Transverse colon (tissue), 4 donors: ENCODE results near the gene ABCB4. TPM values are rescaled to one million over a fixed set of nuclear protein-coding genes. Genes with fewer than 3 reads are reported as not detected.

ENCODE experiments used
- DNase-seq: peaks from one replicate; pipeline ENCODE4 v3.0.0-alpha.2; 2019
- H3K27ac ChIP-seq, 4 donors: fragments of 200-600 bp; sonication (generic); 2 replicates each; pipeline ENCODE4 v1.5.1; 2016 to 2018; ENCODE audit warnings: inconsistent platforms in 4 of 4
- H3K27me3 ChIP-seq: fragments of 200-600 bp; sonication (generic); 2 replicates; pipeline ENCODE4 v1.5.1; 2017; ENCODE audit warnings: inconsistent platforms
- H3K36me3 ChIP-seq, 4 donors: fragments of 200-600 bp; sonication (generic); 2 replicates each; pipeline ENCODE4 v1.5.1; 2017 to 2019; ENCODE audit warnings: inconsistent platforms in 4 of 4
- H3K4me1 ChIP-seq, 4 donors: fragments of 200-600 bp; sonication (generic); 2 replicates each; pipeline ENCODE4 v1.5.1; 2017 to 2020; ENCODE audit warnings: inconsistent platforms in 4 of 4
- H3K4me3 ChIP-seq, 4 donors: fragments of 200-600 bp; sonication (generic); 1 replicate in 1 of 4; 2 replicates in 3 of 4; pipeline versions ENCODE4 v1.5.1 to v1.6.1; 2017 to 2019; ENCODE audit warnings: inconsistent platforms in 4 of 4
- H3K9me3 ChIP-seq, 2 donors: fragments of 200-600 bp; sonication (generic); 2 replicates each; pipeline ENCODE4 v1.5.1; 2017 to 2019; ENCODE audit warnings: inconsistent platforms in 2 of 2
- EP300 ChIP-seq: sonication (generic); formaldehyde crosslinking; IDR thresholded peaks from one replicate; pipeline ENCODE4 v1.6.1; 2017; ENCODE audit warnings: antibody characterized with exemption, low read depth
- POLR2A ChIP-seq: fragments of 450-650 bp; IDR thresholded peaks from one replicate; pipeline ENCODE4 v1.6.1; 2016; ENCODE audit warnings: antibody characterized with exemption, mild to moderate bottlenecking, moderate library complexity
- POLR2AphosphoS5 ChIP-seq, 3 donors: sonication (generic); formaldehyde crosslinking; IDR thresholded peaks; one replicate each; pipeline ENCODE4 v1.6.1; 2016; ENCODE audit warnings: antibody characterized with exemption in 3 of 3
- whole genome bisulfite sequencing, 2 donors: methylation state at CpG; one replicate each; pipeline ENCODE4 v1.1.5; 2018; ENCODE audit warnings: low coverage in 1 of 2; 5-methylcytosine and 5-hydroxymethylcytosine counted together
- in situ Hi-C, 4 donors: fragments of 200-750 bp; cut with MboI; loops; one replicate each; pipeline versions ENCODE4 v1.15.0 to v1.15.1; 2017; ENCODE audit warnings: low sequenced_read_pairs in 3 of 4, low pct_ligation_motif_present in 1 of 4, low pct_unique_long_range_greater_than_20kb in 1 of 4
- intact Hi-C: fragments of 100-400 bp; cut with DNase I; formaldehyde crosslinking; loops from one replicate; pipeline ENCODE4 v1.15.1; 2023; ENCODE audit warnings: low total_unique reads
- total RNA-seq, 4 donors: library from RNA; depleted of rRNA; stranded (reverse); fragments of >200 nt; gene quantifications; one replicate each; pipeline ENCODE4 v1.1.0, GENCODE V29; 2016
- TF ChIP-seq, protein P1 (sequence below), 5 experiments: fragments of 200-600 bp in 3 of 5; fragments of 450-650 bp in 2 of 5; sonication (generic) in 3 of 5; IDR thresholded peaks; 1 replicate in 2 of 5; 2 replicates in 3 of 5; pipeline ENCODE4 v1.5.1; 2016 to 2017; ENCODE audit warnings: antibody characterized with exemption in 5 of 5, inconsistent platforms in 3 of 5, mild to moderate bottlenecking in 2 of 5, moderate library complexity in 1 of 5

The ABCB4 gene
- total RNA-seq, 4 donors from 2014 or later = 1.1 to 16.1 (median 2.5) TPM; not detected in 1

DNA sequence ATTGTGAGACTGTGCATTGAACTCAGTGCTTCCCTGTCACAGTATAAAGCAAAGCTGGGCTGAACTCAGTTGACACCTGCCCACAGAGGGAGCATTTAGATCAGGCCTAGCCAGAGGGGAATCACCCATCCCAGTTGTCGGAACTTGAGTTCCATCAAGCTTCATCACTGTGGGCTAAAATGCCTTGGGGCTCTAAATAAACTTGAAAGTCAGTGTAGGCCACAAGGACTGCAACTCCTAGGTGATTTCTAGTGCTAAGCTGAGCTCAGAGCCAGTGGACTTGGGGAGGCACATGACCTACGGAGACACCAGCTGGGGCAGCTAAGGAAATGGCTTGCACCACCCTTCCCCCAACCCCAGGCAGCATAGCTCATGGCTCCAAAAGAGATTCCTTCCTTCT, 7.7 kb upstream of the ABCB4 start:
- Histone ChIP-seq H3K9me3 (no peaks in the 10 kb centered on the region), H3K4me3 (no peak overlapping the region), H3K4me1 (no peaks in the 10 kb centered on the region), H3K27ac (no peak overlapping the region), H3K36me3 (no peaks in the 10 kb centered on the region), H3K27me3 (no peaks in the 10 kb centered on the region)
- no peak for TF ChIP-seq POLR2AphosphoS5 (IDR thresholded peaks at IDR 0.05)
- TF ChIP-seq EP300 = no peak
- no peak for TF ChIP-seq POLR2A
- TF ChIP-seq, protein P1, sequence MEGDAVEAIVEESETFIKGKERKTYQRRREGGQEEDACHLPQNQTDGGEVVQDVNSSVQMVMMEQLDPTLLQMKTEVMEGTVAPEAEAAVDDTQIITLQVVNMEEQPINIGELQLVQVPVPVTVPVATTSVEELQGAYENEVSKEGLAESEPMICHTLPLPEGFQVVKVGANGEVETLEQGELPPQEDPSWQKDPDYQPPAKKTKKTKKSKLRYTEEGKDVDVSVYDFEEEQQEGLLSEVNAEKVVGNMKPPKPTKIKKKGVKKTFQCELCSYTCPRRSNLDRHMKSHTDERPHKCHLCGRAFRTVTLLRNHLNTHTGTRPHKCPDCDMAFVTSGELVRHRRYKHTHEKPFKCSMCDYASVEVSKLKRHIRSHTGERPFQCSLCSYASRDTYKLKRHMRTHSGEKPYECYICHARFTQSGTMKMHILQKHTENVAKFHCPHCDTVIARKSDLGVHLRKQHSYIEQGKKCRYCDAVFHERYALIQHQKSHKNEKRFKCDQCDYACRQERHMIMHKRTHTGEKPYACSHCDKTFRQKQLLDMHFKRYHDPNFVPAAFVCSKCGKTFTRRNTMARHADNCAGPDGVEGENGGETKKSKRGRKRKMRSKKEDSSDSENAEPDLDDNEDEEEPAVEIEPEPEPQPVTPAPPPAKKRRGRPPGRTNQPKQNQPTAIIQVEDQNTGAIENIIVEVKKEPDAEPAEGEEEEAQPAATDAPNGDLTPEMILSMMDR (IDR thresholded peaks at IDR 0.05) = no peak
- DNase-seq = no peak
- in situ Hi-C loops (no loop called here), intact Hi-C loops (no loop called here)
- WGBS, 2 donors = 89% methylated on average over 2 of the region's 2 CpGs; no CpG with 5 or more reads in 1 of the 2 donors

DNA sequence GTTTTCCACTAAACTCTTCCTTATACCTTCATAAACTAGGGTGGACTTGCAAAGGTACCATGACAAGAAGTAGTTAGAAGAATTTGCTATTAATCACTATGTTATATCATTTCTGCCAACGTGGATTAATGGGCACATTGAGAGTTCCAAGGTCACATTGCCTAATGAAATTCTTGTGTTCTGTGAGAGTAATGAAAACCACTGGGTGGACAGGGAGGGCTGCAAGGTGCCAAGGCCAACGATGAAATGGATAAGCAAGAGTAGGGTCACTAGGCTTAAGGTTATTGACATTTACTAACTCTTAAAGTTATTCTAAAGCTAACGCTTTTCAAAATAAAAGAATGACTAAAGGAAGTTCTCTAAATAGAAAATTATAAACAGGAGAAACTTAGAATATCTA, 6.6 kb upstream of the ABCB4 start:
- WGBS, 2 donors = 61 to 84% methylated on average over 3 of the region's 3 CpGs
- Histone ChIP-seq H3K27ac (no peak overlapping the region), H3K4me3 (no peak overlapping the region), H3K27me3 (no peaks in the 10 kb centered on the region), H3K9me3 (no peaks in the 10 kb centered on the region), H3K36me3 (no peaks in the 10 kb centered on the region), H3K4me1 (no peaks in the 10 kb centered on the region)
- in situ Hi-C loops (no loop called here), intact Hi-C loops (no loop called here)
- TF ChIP-seq POLR2A (no peak), POLR2AphosphoS5 (IDR thresholded peaks at IDR 0.05) (no peak), EP300 (no peak)
- TF ChIP-seq, protein P1 (IDR thresholded peaks at IDR 0.05) = no peak
- no peak for DNase-seq

DNA sequence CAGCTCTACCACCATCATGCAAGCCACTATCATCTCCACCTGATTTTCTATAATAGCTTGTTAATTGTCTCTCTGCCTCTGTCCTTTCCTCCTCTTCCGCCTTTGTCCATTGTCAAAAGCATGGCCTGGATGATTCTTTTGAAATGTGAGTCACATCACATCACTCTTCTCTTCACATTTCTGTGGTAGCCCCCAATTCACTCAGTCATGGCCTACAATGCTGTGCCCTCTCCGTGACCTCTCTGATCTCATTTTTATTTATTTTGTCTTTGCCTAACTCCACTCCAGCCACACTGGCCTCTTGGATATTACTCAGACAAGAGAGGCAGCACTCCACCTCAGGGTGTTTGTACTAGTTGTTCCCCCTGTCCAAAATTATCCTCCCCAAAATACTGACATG, 4.9 kb upstream of the ABCB4 start:
- WGBS, 2 donors = 86 to 90% methylated on average over 2 of the region's 2 CpGs
- Histone ChIP-seq H3K9me3 (no peaks in the 10 kb centered on the region), H3K36me3 (no peaks in the 10 kb centered on the region), H3K4me1 (peaks cover 0 to 5% (median 3%) of the 10 kb centered on the region in 4 donors), H3K27ac (no peak overlapping the region), H3K27me3 (peaks cover 4% of the 10 kb centered on the region), H3K4me3 (no peak overlapping the region)
- intact Hi-C loops = no loop called here
- in situ Hi-C loops = no loop called here
- DNase-seq = no peak
- TF ChIP-seq, protein P1 (IDR thresholded peaks at IDR 0.05) = no peak
- TF ChIP-seq EP300 (no peak), POLR2A (no peak), POLR2AphosphoS5 (IDR thresholded peaks at IDR 0.05) (no peak)

DNA sequence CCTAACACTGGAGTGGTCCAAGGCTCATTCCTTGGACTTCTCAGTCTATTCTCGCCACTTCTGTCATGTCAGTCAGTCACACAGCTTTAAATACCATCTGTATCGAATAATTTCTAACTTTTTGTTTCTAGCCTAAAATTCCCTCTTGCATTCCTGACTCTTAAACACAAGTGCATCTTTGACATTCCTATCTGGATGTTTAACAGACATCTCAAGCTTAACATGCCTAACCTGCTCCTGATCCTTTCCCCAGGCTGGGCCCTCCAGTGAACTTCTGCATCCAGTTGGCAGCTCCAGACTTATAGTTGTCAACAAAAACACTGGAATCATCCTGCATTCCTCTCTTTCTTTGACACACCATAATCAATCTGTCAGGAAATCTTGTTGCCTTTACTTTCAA, 4.5 kb upstream of the ABCB4 start:
- Histone ChIP-seq H3K4me3 (no peak overlapping the region), H3K9me3 (no peaks in the 10 kb centered on the region), H3K4me1 (peaks cover 0 to 10% (median 8%) of the 10 kb centered on the region in 4 donors), H3K27ac (no peak overlapping the region), H3K36me3 (no peaks in the 10 kb centered on the region), H3K27me3 (peaks cover 8% of the 10 kb centered on the region)
- in situ Hi-C loops = no loop called here
- WGBS, 2 donors = 83 to 88% methylated on average over 2 of the region's 2 CpGs
- no peak for DNase-seq
- intact Hi-C loops = no loop called here
- TF ChIP-seq EP300 (no peak), POLR2A (no peak), POLR2AphosphoS5 (IDR thresholded peaks at IDR 0.05) (no peak)
- TF ChIP-seq, protein P1 (IDR thresholded peaks at IDR 0.05) = no peak
